HG03432 (cell line): Measurements from ENCODE around the gene ZSCAN18.

Experiments used
- ATAC-seq: cut with Tn5 transposase; IDR thresholded peaks from one replicate; pipeline ENCODE4 v1.9.1; 2021; ENCODE audit warnings: mild to moderate bottlenecking, moderate library complexity; ENCODE audit not compliant: unreplicated experiment

The ZSCAN18 gene

GRCh38 chr19:58086825-58087710 is 11.0 kb downstream of the ZSCAN18 start:
- ATAC-seq = no peak

GRCh38 chr19:58085348-58085875 is 12.6 kb downstream of the ZSCAN18 start:
- ATAC-seq = no peak

DNA sequence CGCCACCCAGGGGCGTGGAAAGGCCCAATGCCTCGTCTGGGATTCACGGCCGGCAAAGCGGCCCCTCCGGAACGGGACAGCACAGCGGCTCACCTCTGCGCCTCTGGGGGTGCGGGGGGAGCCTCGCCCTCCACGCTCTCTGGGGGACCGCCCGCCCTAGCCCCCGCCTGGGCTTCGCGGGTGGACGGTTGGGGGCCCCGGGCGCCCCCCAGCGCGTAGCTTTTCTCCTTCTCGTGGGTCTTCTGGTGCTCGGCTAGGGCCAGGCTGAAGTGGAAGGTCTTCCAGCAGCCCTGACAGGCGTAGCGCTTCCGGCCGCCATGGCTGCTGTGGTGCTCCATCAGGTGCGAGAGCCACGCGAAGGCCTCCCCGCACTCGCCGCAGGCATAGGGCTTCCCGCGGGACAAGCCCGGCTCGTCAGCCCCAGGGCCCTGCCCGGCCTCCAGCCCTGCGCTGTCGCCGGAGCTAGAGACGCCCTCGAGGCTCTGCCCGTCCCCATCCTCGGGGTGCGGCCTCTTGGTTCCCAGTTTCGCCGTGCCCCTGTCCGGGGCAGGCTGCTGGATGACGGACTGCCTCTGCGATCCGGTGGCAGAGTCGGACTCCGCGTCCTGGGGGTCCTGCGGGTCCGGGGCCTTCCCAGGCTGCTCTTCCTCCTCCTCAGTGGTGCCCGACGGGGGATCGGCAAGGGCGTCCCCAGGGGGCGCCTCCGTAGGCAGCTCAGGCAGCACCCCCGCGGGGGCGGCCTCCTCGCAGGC is 13.3 kb downstream of the ZSCAN18 start:
- no peak for ATAC-seq

GRCh38 chr19:58083021-58083420 is 15.0 kb downstream of the ZSCAN18 start:
- no peak for ATAC-seq

- no peak for ATAC-seq
These were observed 18.2 kb downstream of the ZSCAN18 start for GRCh38 chr19:58079792-58080191.

GRCh38 chr19:58067240-58067912 is 30.7 kb downstream of the ZSCAN18 start:
- no peak for ATAC-seq

GRCh38 chr19:58063712-58064111 is 34.3 kb downstream of the ZSCAN18 start:
- no peak for ATAC-seq

GRCh38 chr19:58060231-58060630 is 37.8 kb downstream of the ZSCAN18 start:
- no peak for ATAC-seq

GRCh38 chr19:58059671-58060078 is 38.4 kb downstream of the ZSCAN18 start:
- ATAC-seq = no peak

DNA sequence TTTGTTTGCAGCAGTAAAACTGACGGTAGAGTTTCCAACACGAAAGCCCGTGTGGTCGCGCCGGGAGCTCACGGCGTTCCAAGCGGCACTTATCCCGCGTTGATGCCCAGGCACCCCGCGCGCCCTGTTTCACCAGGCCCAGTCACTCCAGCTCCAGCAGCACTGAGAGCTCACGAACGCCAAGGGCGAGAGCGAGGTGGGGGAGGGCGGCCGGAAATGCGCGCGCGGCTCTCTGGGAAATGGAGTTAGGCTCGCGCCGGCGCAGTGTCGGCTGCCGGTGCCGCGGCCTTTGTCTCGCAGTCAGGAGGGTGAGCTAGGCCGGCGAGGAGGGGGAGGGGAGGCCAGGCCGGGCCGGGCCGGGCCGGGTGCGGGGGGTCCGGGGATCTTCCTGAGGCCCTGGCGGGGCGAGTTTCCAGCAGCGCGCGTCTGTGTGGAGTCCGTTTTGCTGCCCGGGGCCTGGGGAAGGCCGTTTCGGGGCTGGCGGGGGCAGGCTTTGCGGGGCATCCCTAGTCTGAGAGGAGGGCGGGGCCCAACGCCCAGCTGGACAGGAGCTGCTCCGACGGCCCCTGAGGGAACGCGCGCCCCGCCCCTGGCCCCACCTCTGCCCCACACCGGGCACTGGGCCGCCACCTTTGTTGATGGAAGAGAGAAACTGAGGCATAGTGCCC is 38.9 kb downstream of the ZSCAN18 start, which contains the start of gene ZNF135:
Gene ZNF135, plus strand, starts transcription at position 280 of the 668 bp plus-strand sequence. CDS start 721 bp downstream, outside the sequence.
- ATAC-seq = no peak

DNA sequence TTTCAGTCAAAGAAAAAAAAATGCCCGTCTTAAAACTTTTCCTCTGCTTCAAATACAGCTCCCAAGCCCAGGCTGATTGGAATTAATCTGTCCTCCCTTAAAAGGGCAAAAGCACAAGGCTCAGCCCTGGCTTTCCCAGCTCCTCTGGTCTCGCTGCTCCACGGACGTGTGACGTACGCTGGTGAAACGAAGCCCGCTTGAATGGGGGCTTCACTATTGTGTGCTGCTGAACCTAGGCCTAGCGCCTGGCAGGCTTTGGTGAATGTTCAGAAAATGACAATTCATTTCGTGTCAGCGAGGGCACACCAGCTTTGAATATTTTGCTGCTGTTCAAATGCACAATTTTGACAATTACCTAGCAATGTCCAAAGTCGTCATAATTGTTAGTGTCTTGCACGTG is 39.6 kb downstream of the ZSCAN18 start:
- no peak for ATAC-seq

DNA sequence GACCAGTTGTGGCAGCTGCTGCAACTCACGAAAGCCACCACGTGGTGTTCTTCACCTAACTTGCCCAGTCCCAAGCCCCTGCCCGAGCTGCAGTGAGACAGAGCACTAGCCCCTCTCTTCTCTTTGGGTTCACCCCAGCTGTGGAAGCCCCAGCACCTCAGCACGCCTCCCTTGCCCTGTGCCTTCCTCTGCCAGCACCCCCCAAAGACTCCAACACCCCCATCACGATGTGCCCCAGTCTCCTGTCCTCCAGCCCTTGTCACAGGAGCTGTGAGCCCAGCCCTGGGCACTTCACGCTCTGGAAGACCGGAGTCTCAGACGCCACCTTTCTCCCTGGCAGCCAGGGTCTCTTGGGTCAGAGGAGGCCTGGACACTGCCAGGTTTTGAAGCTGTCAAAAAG is 41.2 kb downstream of the ZSCAN18 start:
- no peak for ATAC-seq

- ATAC-seq = no peak
These were observed 41.8 kb downstream of the ZSCAN18 start for GRCh38 chr19:58056261-58056660.

GRCh38 chr19:58054901-58055874 is 42.8 kb downstream of the ZSCAN18 start:
- no peak for ATAC-seq

DNA sequence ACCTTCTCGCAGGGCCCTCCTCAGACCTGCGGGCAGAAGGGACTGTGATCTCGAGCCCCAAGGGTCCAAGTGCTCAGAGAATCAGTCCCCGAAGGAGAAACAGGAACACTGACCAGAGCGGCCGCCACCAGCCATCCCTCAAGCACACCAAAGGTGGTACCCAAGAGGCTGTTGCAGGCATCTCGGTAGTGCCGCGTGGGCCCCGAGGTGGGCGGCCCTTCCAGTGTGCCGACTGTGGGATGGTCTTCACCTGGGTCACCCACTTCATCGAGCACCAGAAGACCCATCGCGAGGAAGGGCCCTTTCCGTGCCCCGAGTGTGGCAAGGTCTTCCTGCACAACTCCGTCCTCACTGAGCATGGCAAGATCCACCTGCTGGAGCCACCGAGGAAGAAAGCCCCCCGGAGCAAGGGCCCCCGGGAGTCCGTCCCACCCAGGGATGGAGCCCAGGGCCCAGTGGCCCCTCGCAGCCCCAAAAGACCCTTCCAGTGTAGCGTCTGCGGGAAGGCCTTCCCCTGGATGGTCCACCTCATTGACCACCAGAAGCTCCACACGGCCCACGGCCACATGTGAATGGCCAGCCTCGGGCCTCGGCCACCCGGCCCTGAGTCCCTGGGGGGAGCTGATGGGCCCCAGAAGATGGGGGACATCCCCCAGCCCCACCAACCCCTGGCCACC is 44.4 kb downstream of the ZSCAN18 start:
- ATAC-seq = no peak

GRCh38 chr19:58052256-58052655 is 45.8 kb downstream of the ZSCAN18 start:
- no peak for ATAC-seq

GRCh38 chr19:58047672-58048071 is 50.4 kb downstream of the ZSCAN18 start:
- ATAC-seq = no peak

DNA sequence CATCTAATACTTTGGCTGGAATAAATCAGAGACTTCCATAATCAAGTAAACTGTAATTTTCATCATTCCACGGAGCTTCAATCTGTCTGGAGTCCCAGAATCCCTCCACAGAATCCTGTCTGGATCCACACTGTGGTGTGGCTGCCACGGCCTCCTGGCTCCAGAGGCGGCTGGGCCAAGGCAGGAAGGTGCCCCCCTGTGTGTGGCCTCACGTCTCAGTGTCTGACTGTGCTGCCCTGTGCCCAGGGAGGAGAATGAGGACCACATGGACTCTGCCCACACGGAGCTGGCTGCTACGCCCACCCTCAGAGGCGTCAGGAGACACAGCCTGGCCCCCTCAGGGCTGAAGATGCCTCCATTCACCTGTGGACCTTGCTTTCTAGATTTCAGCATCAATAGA is 51.2 kb downstream of the ZSCAN18 start:
- ATAC-seq = no peak
